HCT116 (cell line): ENCODE measurements around the gene TAT. TPM values are rescaled to one million over a fixed set of nuclear protein-coding genes. Genes with fewer than 3 reads are reported as not detected.

Experiments
- ATAC-seq: fragments of 200-7000 bp; cut with Tn5 transposase; 2 replicates; pipeline ENCODE4 v1.9.1; 2020; ENCODE audit warnings: mild to moderate bottlenecking, moderate library complexity
- BruUV-seq: library from RNA; stranded (reverse); fragments of 400-500 nt; replicated peaks from 2 replicates; lab custom pipeline; 2021; lab: Mats Ljungman, UMichigan
- CTCF ChIA-PET: fragments of 300-600 bp; sonication (Branson Sonifier 250); formaldehyde crosslinking; loops from one replicate; lab custom pipeline; 2021; ENCODE audit warnings: antibody characterized with exemption; lab: Charles Lee
- POLR2A ChIA-PET: fragments of 300-600, 350-600 bp; sonication (Branson Sonifier 250); formaldehyde crosslinking; loops from one replicate; lab custom pipeline; 2021; ENCODE audit warnings: antibody characterized with exemption; lab: Charles Lee
- RAD21 ChIA-PET, 2 experiments: fragments of 300-600 bp; sonication (Branson Sonifier 250); formaldehyde crosslinking; loops; one replicate each; lab custom pipeline; 2023; ENCODE audit warnings: low total read pairs in 2 of 2; ENCODE audit not compliant: uncharacterized antibody in 2 of 2, unreplicated experiment in 2 of 2, low non-redundant PET in 1 of 2; lab: Charles Lee
- DNase-seq: peaks from one replicate; pipeline ENCODE4 v3.0.0-alpha.2; 2010; ENCODE audit warnings: low read depth, low spot score
- H2AFZ ChIP-seq: fragments of 200-600 bp; shearing (Covaris generic), sonication (generic); 2 replicates; pipeline ENCODE4 v1.6.1; 2017; ENCODE audit warnings: low read depth, mixed run types, mixed read lengths, antibody characterized with exemption, low read length; ENCODE audit not compliant: poor library complexity, severe bottlenecking
- H3K27ac ChIP-seq: 2 replicates; pipeline ENCODE4 v1.5.1; 2012; ENCODE audit warnings: low read depth, low read length
- H3K27me3 ChIP-seq: fragments of 200-600 bp; sonication (generic); 2 replicates; pipeline ENCODE4 v1.6.1; 2016; ENCODE audit warnings: mixed run types, low read length, mixed read lengths; ENCODE audit not compliant: insufficient read depth
- H3K36me3 ChIP-seq, 2 experiments: fragments of 200-500 bp in 1 of 2; fragments of 200-600 bp in 1 of 2; sonication (Bioruptor generic) in 1 of 2; sonication (generic) in 1 of 2; 2 replicates each; pipeline versions ENCODE4 v1.5.1 to v1.6.1; 2014 to 2016; ENCODE audit warnings: low read length in 2 of 2, inconsistent platforms in 1 of 2, mixed read lengths in 1 of 2, mixed run types in 1 of 2; ENCODE audit not compliant: insufficient read depth in 2 of 2, control insufficient read depth in 1 of 2
- H3K4me1 ChIP-seq, 2 experiments: fragments of 200-600 bp in 1 of 2; sonication (generic) in 1 of 2; 2 replicates each; pipeline versions ENCODE4 v1.5.1 to v1.6.1; 2012 to 2017; ENCODE audit warnings: low read length in 2 of 2, inconsistent platforms in 1 of 2, mild to moderate bottlenecking in 1 of 2, mixed read lengths in 1 of 2, mixed run types in 1 of 2, moderate library complexity in 1 of 2; ENCODE audit not compliant: insufficient read depth in 2 of 2, control insufficient read depth in 1 of 2
- H3K4me2 ChIP-seq: fragments of 200-600 bp; sonication (generic); 2 replicates; pipeline ENCODE4 v1.6.1; 2017; ENCODE audit warnings: mixed run types, low read length, mixed read lengths
- H3K4me3 ChIP-seq, 2 experiments: fragments of 200-600 bp in 1 of 2; sonication (generic) in 1 of 2; replicated peaks in 1 of 2; 2 replicates each; pipeline ENCODE4 v1.5.1; 2011 to 2016; ENCODE audit warnings: low read length in 2 of 2, control low read depth in 1 of 2, low read depth in 1 of 2, mild to moderate bottlenecking in 1 of 2, mixed read lengths in 1 of 2, mixed run types in 1 of 2
- H3K79me2 ChIP-seq: fragments of 200-600 bp; sonication (generic); 2 replicates; pipeline ENCODE4 v1.6.1; 2017; ENCODE audit warnings: mild to moderate bottlenecking, mixed run types, low read length, moderate library complexity, mixed read lengths; ENCODE audit not compliant: insufficient read depth
- H3K9ac ChIP-seq: fragments of 200-600 bp; sonication (generic); 2 replicates; pipeline ENCODE4 v1.6.1; 2016; ENCODE audit warnings: low read length, mixed read lengths
- H3K9me2 ChIP-seq: fragments of 200-600 bp; sonication (generic), shearing (Covaris generic); 2 replicates; pipeline ENCODE4 v1.6.1; 2017; ENCODE audit warnings: mixed run types, mild to moderate bottlenecking, moderate library complexity; ENCODE audit not compliant: insufficient read depth
- H3K9me3 ChIP-seq, 2 experiments: fragments of 200-500 bp in 1 of 2; fragments of 200-600 bp in 1 of 2; sonication (Bioruptor generic) in 1 of 2; sonication (generic) in 1 of 2; 2 replicates each; pipeline ENCODE4 v1.6.1; 2014 to 2017; ENCODE audit warnings: low read length in 2 of 2, mixed read lengths in 2 of 2, inconsistent platforms in 1 of 2, low read depth in 1 of 2, mild to moderate bottlenecking in 1 of 2, mixed run types in 1 of 2, moderate library complexity in 1 of 2; ENCODE audit not compliant: control insufficient read depth in 1 of 2, insufficient read depth in 1 of 2
- H4K20me1 ChIP-seq: fragments of 200-600 bp; sonication (generic), shearing (Covaris generic); 2 replicates; pipeline ENCODE4 v1.6.1; 2017; ENCODE audit warnings: mixed run types, mild to moderate bottlenecking, moderate library complexity; ENCODE audit not compliant: insufficient read depth
- ATF3 ChIP-seq: IDR thresholded peaks from 2 replicates; pipeline ENCODE4 v1.6.1; 2012
- CBX3 ChIP-seq: IDR thresholded peaks from 2 replicates; pipeline ENCODE4 v1.6.1; 2012; ENCODE audit warnings: low read depth
- CTCF ChIP-seq, 3 experiments: fragments of 200-600 bp in 1 of 3; sonication (generic) in 1 of 3; IDR thresholded peaks in 2 of 3; conservative IDR thresholded peaks in 1 of 3; 2 replicates each; pipeline ENCODE4 v1.5.1; 2012 to 2017; ENCODE audit warnings: low read depth in 2 of 3, low read length in 2 of 3, antibody characterized with exemption in 1 of 3, borderline replicate concordance in 1 of 3, control low read depth in 1 of 3, mild to moderate bottlenecking in 1 of 3, mixed read lengths in 1 of 3, mixed run types in 1 of 3, moderate library complexity in 1 of 3; ENCODE audit not compliant: insufficient read depth in 1 of 3
- EGR1 ChIP-seq: IDR thresholded peaks from 2 replicates; pipeline ENCODE4 v1.6.1; 2012; ENCODE audit warnings: low read depth
- EZH2 ChIP-seq: fragments of 200-600 bp; sonication (generic); IDR thresholded peaks from 2 replicates; pipeline ENCODE4 v1.6.1; 2017; ENCODE audit warnings: antibody characterized with exemption, mixed run types
- POLR2AphosphoS5 ChIP-seq: IDR thresholded peaks from 2 replicates; pipeline ENCODE4 v1.6.1; 2011; ENCODE audit warnings: mild to moderate bottlenecking, low read depth, low read length, moderate library complexity
- SRF ChIP-seq: IDR thresholded peaks from 2 replicates; pipeline ENCODE4 v1.6.1; 2012; ENCODE audit warnings: low read depth
- YY1 ChIP-seq: IDR thresholded peaks from 2 replicates; pipeline ENCODE4 v1.6.1; 2011; ENCODE audit warnings: low read length, low read depth, moderate library complexity, mild to moderate bottlenecking; ENCODE audit not compliant: insufficient replicate concordance; ENCODE audit errors: extremely low read depth
- ZNF274 ChIP-seq: fragments of 200-500 bp; sonication (Bioruptor generic); IDR thresholded peaks from 2 replicates; pipeline ENCODE4 v1.6.1; 2014; ENCODE audit warnings: mild to moderate bottlenecking, low read depth, low read length, inconsistent platforms
- intact Hi-C: fragments of 100-400 bp; cut with micrococcal nuclease; formaldehyde crosslinking; loops from 2 replicates; pipeline ENCODE4 v1.10.0; 2022
- total RNA-seq: library from RNA; stranded (reverse); gene quantifications from one replicate; pipeline ENCODE4 v1.2.1, GENCODE V29; 2021; ENCODE audit not compliant: unreplicated experiment

TAT gene
- total RNA-seq, 1 experiment from 2014 or later: 0.91 TPM

DNA sequence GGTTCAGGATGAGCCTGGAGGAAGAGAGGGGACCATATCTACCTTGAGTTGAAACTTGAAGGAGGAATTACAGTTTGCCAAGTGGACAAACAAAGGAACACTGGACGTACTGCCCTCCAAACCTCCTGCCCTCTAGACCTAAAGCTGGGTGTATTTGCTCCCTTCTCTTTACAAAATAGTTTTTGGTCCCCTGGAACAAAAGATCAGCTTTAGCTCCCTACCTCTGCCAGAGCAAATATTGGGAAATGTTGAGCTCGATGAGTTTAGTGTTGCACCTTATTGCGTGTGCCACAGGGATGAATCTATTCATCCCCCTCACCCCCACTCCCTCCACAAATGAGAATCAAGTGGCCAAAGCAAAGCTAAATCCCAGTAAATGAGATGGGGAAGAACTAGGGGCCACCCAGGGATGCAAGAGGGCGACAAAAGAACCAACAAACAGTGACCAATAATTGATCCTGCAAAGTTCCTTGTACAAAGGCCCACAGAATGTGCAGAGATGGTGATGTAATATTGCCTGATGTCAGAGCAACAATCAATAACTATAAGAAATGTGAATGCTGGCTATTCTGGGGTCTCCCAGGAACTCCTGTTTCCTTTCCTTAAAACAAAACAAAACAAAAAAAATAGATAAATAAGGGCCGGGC is 17.2 kb upstream of the TAT start:
- TF ChIP-seq YY1: no peak
- no peak for TF ChIP-seq SRF
- no peak for TF ChIP-seq POLR2AphosphoS5
- no peak for TF ChIP-seq ATF3
- no peak for TF ChIP-seq CBX3
- TF ChIP-seq EGR1: no peak
- TF ChIP-seq EZH2: no peak
- no peak for TF ChIP-seq CTCF (IDR thresholded peaks at IDR 0.05 in 2 of 3, conservative IDR thresholded peaks at IDR 0.05 in 1 of 3; ENCODE audit: borderline replicate concordance in 1 of 3, insufficient read depth in 1 of 3, low read depth in 2 of 3, low read length in 2 of 3)
- no peak for TF ChIP-seq ZNF274
- H3K36me3 ChIP-seq: no peaks in the 10 kb centered on the region
- H3K4me3 ChIP-seq: no peak overlapping the region
- no peak overlapping the region for H3K27ac ChIP-seq
- DNase-seq: no peak
- no peaks in the 10 kb centered on the region for H3K9me3 ChIP-seq
- H4K20me1 ChIP-seq: no peaks in the 10 kb centered on the region
- H3K4me1 ChIP-seq: no peaks in the 10 kb centered on the region
- no TSS peak for BruUV-seq
- H3K4me2 ChIP-seq: no peak overlapping the region
- no peak overlapping the region for H2AFZ ChIP-seq
- H3K27me3 ChIP-seq: peaks cover 4% of the 10 kb centered on the region; the same call in 1 of the 2 replicates
- intact Hi-C loops: no loop called here
- no peak for ATAC-seq
- H3K79me2 ChIP-seq: no peaks in the 10 kb centered on the region
- no peaks in the 10 kb centered on the region for H3K9me2 ChIP-seq
- CTCF ChIA-PET: interaction anchor here (1.9 kb wide), 1 partner anchor 17 kb away, joined by 6 read pairs; no protein-coding TSS in a partner anchor
- no peak overlapping the region for H3K9ac ChIP-seq
- POLR2A ChIA-PET: no interaction called here
- RAD21 ChIA-PET: no interaction called here
